ENCODE data around the gene PSMC3. TPM values are rescaled to one million over a fixed set of nuclear protein-coding genes. Genes with fewer than 3 reads are reported as not detected.

PSMC3 gene
- total and polyA plus RNA-seq, 2 of the 13 experiments (the other 11 are each of a cell fraction or from before 2014, with no cell fraction given): 75.8 to 214 TPM

- TF ChIP-seq CHCHD3 (CRISPR knock-in tag; IDR thresholded peaks at IDR 0.05): no peak
- TF ChIP-seq E2F5 (CRISPR knock-in tag; conservative IDR thresholded peaks at IDR 0.05): no peak
- peak; percentile 65; the same call in 1 of the 2 replicates for TF ChIP-seq GFI1 (CRISPR knock-in tag; IDR thresholded peaks at IDR 0.05; ENCODE audit: borderline replicate concordance)
- no peak for TF ChIP-seq SIX4 (CRISPR knock-in tag; IDR thresholded peaks at IDR 0.05)
- TF ChIP-seq TBX2 (CRISPR knock-in tag; IDR thresholded peaks at IDR 0.05; ENCODE audit: borderline replicate concordance): peak; percentile 25; the same call in 1 of the 2 replicates
- no peak for TF ChIP-seq ZNF333 (CRISPR knock-in tag; IDR thresholded peaks at IDR 0.05; ENCODE audit: borderline replicate concordance)
- no peak for TF ChIP-seq U2AF1 (optimal IDR thresholded peaks at IDR 0.05; ENCODE audit: low read depth, low read length)
- TF ChIP-seq ZNF792 (CRISPR knock-in tag; IDR thresholded peaks at IDR 0.05): no peak; the same call in 1 of the 2 replicates
- no peak for TF ChIP-seq ZBTB26 (CRISPR knock-in tag; IDR thresholded peaks at IDR 0.05; ENCODE audit: borderline replicate concordance)
- peak; percentile 68 for TF ChIP-seq PATZ1 (CRISPR knock-in tag; IDR thresholded peaks at IDR 0.05)
- no peak for TF ChIP-seq ZNF550 (CRISPR knock-in tag; IDR thresholded peaks at IDR 0.05; ENCODE audit: borderline replicate concordance)
- no peak for TF ChIP-seq ZSCAN9 (CRISPR knock-in tag; IDR thresholded peaks at IDR 0.05; ENCODE audit: borderline replicate concordance)
- peak; percentile 82 for TF ChIP-seq ZKSCAN5 (CRISPR knock-in tag; IDR thresholded peaks at IDR 0.05)
- TF ChIP-seq, protein P1, sequence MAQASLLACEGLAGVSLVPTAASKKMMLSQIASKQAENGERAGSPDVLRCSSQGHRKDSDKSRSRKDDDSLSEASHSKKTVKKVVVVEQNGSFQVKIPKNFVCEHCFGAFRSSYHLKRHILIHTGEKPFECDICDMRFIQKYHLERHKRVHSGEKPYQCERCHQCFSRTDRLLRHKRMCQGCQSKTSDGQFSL (CRISPR knock-in tag; IDR thresholded peaks at IDR 0.05): no peak
- TF ChIP-seq, protein P2, sequence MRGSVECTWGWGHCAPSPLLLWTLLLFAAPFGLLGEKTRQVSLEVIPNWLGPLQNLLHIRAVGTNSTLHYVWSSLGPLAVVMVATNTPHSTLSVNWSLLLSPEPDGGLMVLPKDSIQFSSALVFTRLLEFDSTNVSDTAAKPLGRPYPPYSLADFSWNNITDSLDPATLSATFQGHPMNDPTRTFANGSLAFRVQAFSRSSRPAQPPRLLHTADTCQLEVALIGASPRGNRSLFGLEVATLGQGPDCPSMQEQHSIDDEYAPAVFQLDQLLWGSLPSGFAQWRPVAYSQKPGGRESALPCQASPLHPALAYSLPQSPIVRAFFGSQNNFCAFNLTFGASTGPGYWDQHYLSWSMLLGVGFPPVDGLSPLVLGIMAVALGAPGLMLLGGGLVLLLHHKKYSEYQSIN (CRISPR knock-in tag; IDR thresholded peaks at IDR 0.05; ENCODE audit: borderline replicate concordance): no peak
- TF ChIP-seq HMGXB3 (CRISPR knock-in tag; IDR thresholded peaks at IDR 0.05; ENCODE audit: borderline replicate concordance): no peak
- peak; percentile 56; the same call in 1 of the 2 replicates for TF ChIP-seq IRF9 (CRISPR knock-in tag; IDR thresholded peaks at IDR 0.05; ENCODE audit: borderline replicate concordance)
These were observed 11.6 kb upstream of the PSMC3 start (continued) for GRCh38 chr11:47437746-47438418.
